HUDEP-2 (cell line): Measurements from ENCODE around the gene STXBP3.

Source experiments
- DNase-seq, 76 experiments: peaks; one replicate each; lab custom pipeline; 2025; ENCODE audit not compliant: unreplicated experiment in 76 of 76; lab: John Stamatoyannopoulos, UW

STXBP3 gene

DNA sequence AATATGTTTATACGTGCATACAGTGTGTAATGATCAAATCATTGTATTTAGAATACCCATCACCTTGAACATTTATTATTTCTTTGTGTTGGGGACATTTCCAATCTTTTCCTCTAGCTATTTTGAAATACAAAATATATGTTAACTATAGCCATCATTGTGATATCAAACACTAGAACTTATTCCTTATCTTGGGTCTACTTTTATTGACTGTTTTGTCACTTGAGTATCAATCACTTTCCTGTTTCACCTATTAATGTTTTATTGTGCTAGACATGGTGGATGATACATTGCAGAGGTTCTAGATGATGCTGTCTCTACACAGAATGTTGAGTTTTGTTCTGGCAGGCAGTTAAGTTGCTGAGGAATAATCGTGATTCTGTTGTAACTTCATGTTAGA is 45.9 kb downstream of the STXBP3 start:
- no peak for DNase-seq

DNA sequence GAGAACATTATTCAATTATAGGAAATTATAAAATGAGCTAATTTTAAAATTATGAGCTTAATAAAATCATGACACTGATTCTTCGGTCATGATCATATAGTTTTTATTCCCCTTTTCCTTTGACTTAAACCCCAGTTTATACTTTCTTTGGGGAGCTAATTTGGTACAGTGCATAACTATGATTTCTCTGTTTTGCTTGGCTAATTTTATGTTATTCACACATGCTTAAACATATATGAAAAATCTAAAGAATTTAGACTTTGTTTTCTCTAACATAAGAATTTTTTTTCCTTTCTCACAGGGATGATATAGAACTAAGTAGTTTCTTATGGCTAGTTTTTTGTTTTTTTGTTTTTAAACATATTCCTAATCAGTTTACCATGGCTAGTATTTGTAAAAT is 52.5 kb downstream of the STXBP3 start:
- DNase-seq, result no peak

DNA sequence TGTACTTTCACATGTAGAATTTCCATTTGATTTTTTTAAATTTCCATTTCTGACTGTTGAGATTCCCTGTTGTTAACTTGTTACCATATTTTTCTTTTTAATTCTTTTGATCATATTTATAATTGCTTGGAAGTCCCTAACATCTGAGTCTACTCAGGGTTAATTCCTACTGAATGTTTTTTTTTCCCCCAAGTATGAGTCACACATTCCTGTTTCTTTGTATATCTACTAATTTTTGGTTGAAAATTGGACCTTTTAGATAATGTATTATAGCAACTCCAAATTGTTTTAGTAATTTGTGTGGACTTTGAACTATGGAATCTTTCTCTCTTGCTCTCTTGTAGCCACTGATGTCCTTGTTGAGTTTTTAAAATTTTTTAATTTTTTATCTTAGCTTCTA is 54.6 kb downstream of the STXBP3 start:
- DNase-seq, result no peak

DNA sequence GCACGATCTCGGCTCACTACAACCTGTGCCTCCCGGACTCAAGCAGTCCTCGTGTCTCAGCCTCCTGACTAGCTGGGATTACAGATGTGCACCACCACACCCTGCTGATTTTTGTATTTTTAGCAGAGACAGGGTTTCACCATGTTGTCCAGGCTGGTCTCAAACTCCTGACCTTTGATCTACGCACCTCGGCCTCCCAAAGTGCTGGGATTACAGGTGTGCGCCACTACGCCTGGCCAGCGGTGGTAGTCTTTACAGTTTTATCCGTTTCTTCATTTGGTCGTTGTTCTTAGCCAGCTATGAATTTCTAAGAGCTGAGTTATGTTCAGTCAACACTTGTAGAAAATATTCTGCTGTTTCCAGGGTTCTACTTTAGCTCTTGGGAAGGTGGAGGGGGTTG is 57.1 kb downstream of the STXBP3 start:
- no peak for DNase-seq

DNA sequence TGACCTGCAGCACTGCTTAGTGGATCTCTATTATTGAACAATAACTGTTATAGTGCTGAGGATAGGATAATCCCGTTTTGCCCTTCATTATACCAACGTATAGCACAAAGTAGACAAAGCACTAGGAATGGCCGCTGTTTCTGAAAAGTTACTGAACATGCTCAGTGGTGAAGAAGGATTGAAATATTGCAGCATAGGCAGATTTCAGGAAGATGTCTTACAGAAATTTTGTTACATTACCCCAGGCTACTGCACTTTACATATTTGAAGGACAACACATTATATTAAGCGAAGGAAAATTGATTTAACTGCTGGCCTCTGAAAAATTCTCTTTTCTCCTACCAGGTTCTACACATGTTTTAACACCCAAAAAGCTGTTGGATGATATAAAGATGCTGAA is 62.0 kb downstream of the STXBP3 start:
- DNase-seq, result no peak

DNA sequence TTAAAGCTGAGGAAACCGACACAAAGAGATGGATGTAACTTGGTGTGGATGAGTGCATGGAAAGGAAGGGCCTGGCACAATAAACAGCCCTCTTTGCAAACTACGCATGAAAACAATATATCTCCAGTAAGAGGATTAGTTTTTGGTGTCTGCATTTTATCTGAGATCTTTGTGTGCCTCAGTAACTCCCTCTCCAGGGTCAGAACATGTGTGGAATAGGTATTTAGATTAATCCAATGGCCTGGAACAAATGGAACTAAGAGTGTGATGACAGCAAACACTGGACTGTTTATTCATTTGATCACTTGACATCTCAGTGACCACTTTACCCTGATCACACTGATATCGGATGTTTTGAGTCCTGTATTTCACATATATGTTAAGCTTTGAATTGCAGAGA is 65.1 kb downstream of the STXBP3 start:
- DNase-seq, result no peak

DNA sequence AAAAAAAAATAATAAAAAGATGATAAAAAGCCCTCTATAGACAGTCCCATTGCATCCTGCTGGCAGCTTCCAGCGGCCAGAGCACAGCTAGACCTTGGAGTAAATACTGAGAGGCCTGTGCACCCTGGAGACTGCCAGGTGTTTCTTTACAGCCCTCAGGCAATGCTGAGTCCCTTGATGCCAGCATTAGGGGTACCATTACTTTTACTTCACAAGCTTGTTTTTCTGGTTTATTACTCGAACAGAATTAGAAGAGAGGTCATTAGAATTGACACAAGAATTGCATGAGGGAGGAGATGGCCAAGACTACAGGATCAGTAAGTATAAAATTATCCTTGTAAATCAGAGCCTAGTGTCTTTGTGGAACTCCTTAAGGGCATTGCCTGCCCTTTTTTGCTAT is 66.9 kb downstream of the STXBP3 start:
- DNase-seq, result no peak

DNA sequence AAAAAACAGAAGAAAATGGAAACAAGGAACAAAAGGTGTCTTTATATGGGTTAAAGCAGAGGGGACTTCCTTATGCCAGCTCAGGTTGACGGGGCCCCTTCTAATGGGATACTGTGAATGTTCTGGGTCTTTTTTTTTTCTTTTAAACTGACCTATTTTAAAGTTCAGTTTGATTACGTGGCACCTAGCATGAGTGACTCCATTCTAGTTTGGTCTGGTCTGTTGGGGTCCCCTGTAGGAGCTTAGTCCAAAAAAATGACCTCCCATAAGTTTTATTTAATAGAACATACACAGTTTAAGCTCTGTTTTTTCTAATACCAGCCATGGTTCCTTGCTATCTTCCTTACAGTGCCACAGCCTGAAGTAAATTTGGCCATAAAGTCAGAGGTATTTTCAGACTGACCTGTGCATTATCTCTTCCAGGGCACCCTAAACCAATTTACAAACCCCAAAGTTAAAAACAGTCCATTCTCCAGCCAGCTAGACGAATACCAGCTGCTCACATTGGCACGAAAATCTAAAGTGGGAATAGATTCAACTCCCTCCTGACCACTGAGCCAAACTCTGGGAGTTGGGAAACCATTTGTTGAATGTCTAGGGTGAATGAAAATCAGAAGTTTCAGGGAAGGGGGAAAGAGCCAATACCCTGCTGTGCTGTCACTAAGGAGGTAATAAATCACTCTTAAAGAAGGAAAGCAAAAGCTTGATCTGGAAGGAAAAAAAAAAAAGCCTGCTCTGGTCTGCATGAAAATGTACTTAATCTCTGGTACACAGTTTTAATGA is 68.1 kb downstream of the STXBP3 start:
- no peak for DNase-seq

DNA sequence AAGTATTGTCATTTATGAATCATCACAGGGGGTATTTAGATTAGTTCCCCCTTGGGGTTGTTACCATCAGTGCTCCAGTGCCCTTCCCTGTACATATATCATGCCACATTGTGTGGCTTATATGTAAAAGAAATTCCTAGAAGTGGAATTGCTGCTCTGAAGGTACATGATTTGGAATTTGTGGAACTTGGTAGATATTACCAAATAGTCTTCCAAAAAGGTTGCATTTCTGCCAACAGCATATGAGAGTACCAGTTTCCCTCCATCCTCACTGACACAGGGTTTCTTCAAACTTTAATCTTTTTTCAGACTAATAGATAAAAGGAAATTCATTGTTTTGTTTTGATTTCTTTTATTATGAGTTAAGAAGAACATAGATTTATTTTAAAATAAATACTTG is 69.1 kb downstream of the STXBP3 start:
- DNase-seq, result no peak

DNA sequence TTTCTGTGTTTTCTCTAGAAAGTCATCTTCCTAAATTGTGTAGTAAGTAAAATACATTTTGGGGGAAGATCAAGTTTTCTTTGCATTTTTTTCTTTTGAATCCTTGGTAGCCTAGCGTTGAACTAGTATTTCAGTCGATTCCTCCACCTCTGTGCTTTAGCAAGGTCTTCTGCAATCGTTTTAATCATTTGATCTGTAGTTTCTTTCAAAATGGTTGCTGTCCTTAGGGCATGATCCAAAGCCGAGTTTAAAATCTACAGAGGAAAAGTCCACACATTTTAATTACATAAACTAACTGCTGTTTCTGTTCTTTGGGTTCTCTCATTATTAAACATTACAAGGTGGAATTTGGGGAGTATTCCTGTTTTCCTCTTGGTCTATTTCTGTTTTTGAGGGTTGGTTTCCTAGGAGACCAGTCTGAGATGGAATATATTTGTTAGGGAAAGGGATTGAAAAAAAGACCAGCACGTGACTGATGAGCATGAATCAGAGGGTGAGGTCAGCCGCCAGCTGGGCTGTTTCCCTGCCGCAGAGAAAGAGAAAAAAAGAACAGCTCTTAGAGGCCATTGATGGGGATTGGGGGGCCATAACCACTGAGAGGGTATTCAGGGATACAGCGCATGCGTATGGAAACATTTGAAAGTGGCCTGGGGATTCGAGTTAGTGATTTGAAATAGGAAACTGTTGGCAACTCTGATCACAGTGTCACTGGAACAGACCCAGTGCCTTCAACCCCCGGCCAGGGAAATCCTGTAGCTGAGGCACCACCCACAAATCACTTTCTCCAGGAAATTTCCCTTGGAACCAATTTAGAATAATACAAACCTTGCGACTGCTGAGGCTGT is 69.8 kb downstream of the STXBP3 start:
- peak in 1 of 76 experiments; percentile 5 for DNase-seq

DNA sequence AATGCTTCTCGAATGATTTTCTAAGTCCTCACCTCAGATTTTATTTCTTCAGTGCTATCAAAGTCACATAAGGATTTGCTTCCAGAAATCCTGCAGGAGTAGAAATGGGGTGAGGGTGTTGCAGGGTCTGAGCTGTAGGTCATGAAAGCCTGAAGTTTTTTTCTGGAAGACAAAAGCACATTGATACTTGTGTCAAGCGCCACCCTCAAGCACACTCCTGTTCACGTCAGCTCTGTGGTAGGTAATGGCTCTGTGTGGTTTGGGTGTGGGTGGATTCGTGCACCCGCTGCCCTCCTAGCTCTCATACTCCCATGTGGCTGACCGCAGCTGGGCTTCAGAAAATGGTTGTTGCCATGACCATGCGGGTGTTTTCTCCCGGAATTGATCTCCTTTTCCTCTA is 70.5 kb downstream of the STXBP3 start:
- DNase-seq, result no peak

DNA sequence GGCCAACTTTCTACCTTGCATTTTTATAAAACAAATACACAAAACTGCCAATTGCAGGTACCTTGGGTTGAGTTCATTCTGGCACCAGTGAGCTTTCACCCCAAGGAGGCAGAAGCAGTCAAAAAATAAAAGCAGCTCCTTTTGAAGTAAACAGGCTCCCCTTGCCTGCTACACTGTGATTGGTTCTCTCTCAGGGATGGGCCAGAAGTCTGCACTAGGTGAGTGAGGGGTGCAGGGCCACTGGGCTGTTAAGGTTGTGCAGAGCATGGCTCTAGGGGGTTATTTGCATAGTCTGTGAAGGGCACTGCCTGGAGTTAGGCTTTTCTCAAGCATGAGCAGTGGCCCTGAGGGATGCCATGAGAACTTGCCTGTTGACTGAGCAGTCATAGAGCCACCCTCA is 71.3 kb downstream of the STXBP3 start:
- no peak for DNase-seq

DNA sequence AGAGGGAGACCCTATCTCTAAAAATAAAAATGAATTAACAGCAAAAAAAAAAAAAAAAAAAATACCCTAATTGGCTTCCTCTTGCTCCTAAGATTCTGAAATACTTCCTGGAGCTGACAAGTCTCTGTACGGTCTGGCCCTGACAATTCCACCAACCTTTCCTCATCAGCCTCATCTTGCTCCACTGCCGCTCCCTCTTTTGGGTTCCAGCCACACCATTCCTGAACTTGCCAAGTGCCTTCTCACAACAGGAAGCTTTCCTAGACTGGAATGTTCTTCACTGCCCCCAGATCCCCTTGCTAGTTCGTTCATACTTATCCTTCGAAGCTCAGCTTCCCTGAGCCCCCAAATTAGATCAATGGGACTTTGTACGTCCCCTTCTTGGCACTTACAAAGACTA is 73.4 kb downstream of the STXBP3 start:
- DNase-seq, result no peak

DNA sequence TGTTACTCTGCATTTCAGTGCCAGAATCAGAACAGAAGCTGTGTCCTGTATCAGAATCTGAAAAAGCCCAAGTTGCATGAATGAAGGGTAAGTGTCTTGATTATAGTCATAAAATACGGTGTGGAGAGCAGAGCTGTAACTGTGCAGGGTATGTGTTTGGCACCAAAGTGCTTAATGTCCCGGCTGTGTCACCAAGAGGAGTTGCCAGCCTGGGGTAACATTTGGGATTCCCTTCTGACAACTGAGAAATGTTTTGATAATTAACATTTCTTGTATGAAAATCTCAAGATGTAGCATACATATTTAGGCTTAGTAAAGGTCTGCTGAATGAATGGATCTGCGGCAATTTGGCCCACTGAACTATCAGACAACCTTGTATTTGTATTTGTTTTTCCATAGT is 77.2 kb downstream of the STXBP3 start:
- no peak for DNase-seq

DNA sequence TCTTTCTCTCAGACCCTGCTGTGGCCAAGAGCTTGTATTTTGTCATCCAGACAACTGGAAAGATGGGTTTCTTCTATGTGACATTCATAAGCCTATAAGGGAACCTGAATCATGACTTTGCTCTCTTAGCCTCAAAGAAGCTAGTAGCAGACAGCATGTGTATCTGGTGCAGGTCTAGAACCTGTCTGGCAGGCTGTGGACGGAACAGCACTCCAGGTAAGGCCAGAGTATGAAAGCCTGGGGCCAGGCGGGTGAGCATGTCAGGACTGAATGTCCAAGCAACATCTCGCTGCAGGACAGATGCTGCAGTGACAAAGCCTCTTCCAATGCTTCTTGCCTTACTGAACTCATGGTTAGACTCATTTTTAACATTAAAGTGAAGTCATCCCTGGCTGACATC is 77.6 kb downstream of the STXBP3 start:
- DNase-seq, result no peak

DNA sequence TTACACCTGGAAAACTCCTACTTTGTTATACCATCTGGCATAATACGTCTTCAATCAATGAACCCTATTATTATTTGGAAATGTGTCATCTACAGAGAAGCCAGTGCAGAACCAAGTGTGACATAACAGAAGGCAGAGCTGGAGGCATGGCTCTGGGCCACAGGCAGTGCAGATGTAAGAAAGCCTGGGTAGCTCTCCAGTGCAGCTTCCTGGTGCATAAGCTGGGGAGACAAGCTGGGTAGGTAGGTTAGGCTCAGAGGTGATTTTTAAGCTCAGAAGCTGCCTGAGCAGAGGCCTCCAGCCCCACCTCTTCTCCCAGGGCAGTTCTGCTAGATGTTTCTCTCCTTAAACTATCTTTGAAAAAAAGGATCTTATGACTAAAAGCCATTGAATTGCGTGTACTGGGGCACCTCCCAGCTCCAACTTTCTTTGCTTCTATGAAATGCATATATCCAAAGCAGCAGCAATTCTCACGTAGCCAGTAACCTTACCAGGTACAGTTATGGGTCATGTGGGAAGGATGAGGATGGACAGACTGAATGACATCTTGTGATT is 79.7 kb downstream of the STXBP3 start:
- no peak for DNase-seq

DNA sequence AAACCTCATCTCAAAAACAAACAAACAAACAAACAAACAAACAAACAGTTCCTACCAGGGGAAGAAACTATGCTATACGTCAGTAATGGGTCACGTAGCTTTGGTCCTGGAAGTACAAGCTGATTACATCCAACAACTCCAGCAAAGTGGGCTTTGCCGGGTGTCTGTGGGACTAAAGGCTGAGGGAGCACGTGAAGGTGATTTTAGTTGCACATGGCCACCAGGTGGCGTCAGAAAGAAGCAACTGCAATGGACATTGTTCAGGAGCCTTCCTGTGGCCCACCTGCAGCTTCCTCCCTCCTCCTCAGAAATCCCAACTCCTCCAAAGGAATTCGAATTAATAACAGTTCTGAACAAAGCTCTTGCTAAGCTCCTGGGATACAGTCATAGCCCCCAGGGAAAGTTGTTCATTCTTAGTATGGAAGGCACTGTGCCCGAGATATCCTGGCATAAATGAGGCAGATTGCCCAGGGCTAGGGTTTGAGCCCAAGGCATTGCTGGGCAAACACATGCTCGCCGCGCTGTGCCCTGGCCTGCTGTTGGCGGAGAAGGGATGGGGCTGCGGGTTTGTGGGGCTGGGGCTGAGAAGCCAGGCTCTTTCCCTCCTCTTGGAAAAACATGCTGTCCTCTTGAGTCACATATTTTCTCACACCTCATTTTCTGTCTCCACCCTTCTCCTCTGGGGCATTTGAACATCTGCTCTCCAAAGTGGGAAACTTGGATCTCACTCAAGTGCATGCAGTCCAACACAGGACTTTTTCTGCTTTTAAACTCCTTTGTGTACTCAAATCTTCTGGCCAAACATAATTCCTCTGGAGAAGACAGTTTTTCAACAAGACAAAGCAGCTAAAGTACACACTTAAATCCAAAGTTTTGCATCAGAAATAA is 81.8 kb downstream of the STXBP3 start:
- DNase-seq, result peak in 54 of 76 experiments; percentile 4 to 59 (median 35)

DNA sequence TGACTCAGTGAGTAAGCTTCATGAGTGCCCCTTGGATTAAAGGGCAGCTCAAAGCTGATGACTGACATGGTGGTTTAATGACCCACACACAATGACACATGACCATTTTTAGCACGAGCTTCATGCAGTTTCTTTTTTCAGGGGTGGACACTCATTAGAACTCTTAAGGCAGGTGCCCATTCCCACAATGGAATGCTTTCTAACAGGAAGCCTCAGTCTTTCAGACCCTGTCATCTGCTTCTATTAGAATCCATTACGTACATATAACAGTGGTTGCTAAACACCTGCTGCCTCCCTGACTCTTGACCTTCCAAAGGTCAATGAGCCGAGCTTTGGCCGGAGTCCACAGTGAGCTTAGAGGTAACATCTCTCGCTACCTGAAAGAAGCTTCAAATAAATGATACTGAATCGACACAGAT is 83.0 kb downstream of the STXBP3 start:
- no peak for DNase-seq

DNA sequence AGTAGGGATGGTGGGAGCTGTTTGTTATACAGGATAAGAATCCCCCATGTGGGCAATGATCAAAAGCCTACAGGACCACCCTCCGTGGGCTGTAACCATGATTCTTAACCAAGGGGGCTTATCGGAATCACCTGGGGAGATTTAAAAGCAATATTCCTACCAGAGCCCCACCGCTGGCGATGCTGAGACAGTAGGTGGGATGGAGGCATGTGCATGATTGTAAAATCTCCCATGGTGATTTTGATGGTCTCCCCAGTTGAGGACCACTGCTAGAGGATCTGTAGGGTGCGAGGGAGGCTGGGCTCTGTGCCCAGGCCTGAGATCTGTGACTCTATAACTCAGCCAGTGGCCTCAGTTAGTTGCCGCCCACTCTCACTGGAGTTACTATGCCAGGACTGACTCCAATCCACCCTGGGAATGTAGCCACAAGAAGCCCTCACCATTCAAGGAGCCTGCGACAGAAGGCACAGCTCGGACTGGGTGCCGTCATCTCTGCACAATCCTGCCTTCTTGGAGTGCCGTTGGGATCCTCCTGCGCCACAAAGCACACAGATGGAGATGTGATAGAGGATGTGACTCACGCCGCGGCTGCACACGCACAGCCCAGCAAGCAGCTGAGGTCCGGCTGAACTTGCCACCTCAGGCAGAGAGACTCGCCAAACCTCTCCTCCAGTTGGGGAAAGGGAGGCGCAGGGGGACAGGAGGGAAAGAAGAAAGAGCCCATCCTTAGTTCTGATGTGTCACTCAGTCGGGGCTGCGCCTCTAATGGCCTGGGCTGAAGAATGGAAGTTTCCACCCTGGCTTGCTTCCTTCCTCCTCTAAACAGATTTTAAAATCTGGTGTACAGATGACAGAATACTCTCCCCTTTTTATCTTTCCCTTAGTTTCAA is 83.9 kb downstream of the STXBP3 start:
- peak in 1 of 76 experiments; percentile 36 for DNase-seq

DNA sequence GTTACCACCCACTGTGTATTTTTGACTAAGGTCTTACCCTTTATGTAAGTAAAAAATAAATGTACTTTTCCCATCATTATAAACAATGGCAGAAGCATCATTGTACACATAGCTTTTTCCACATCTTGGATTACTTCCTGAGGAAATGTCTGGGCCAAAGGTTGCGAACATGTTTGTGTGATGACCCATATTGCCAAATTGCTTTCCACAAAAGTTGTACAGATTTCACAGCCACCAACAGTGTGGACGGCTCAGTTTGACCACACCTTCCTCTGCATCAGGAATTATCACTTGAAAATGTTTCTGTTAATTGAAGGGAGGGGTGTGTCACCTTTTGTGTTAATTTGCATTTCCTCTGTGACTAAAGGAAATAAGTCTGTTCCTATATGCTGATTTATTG is 84.8 kb downstream of the STXBP3 start:
- no peak for DNase-seq
